HG03045 (cell line): Measurements from ENCODE around the gene FOSL2.
A peak's percentile ranks its signal among the peaks of the same experiment; 100 is the strongest.

ENCODE experiments used
- ATAC-seq: cut with Tn5 transposase; IDR thresholded peaks from one replicate; pipeline ENCODE4 v1.9.1; 2021; ENCODE audit warnings: mild to moderate bottlenecking, moderate library complexity; ENCODE audit not compliant: unreplicated experiment

The FOSL2 gene

DNA sequence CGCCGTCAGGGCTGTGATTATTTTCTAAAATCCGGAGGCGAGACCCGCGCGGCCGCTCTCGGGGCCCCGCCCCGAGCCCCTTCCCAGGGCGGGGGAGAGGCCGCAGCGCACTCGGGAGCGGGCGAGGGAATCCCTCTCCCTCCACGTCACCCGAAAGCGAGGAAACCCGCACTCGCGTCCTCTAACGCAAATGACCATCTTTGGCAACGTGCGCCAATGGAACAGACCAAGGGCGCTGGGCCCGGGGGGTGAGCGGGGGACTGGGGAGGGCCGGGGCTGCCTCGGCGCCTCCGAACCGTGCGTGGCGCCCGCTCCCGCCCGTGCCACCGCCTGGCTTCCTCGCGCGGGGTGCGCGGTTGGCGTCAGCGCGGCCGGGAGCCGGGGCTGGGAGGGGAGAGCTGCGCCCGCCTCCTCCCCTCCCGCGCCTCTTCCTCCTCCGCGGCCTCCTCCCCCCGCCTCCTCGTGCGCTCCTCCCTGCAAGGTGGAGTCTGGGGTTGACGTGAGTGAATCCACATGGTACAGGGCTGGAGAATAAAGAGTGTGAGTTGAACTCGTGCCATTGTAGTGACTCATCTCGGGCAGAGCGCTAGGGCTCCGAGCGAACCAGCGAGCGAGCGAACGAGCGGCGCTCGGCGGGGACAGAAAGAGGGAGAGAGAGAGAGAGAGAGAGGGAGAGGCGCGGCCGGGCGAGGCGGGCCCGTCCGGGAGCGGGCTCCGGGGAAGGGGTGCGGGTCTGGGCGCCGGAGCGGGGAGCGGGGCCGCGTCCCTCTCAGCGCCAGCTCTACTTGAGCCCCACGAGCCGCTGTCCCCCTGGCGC lies at the start of gene FOSL2:
FOSL2 (plus strand) TSS at position 562 of the 817 bp plus-strand sequence. CDS start 863 bp downstream, outside the sequence.
- ATAC-seq: peak; percentile 72

DNA sequence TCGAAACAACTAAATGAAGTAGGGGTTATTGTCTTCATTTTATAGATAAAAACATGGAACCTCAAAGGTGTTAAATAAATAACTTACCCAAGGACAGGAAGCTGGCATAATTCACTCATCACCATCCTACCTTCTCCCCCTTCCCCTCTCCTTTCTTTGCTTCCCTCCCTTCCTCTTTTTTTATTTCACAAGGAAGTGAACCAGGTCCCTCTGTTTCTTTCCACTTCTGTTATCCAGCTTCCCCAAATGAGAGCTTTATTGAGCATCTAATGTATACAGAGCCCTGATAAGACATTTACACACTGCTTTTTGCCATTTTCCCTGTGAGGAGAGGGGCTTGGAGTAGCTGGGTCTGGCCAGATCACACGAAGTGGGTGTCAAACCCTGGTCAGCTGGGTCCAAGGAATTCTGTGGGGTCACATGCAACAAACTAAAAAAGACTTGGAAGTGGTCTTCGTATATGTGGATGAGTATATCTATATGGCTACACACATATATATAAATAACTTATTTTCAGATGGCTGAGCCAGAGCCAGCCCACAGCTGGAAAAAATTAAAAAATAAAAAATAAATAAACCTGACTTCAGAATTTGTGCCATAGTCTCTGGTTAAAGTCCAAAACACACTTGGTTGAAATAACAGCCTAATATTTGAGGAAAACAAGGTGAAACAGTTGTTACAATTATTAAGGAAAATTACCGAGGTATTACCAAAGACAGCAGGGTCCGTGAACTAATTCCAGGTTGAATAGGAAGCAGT lies 49.3 kb upstream of the FOSL2 start:
- ATAC-seq: no peak

DNA sequence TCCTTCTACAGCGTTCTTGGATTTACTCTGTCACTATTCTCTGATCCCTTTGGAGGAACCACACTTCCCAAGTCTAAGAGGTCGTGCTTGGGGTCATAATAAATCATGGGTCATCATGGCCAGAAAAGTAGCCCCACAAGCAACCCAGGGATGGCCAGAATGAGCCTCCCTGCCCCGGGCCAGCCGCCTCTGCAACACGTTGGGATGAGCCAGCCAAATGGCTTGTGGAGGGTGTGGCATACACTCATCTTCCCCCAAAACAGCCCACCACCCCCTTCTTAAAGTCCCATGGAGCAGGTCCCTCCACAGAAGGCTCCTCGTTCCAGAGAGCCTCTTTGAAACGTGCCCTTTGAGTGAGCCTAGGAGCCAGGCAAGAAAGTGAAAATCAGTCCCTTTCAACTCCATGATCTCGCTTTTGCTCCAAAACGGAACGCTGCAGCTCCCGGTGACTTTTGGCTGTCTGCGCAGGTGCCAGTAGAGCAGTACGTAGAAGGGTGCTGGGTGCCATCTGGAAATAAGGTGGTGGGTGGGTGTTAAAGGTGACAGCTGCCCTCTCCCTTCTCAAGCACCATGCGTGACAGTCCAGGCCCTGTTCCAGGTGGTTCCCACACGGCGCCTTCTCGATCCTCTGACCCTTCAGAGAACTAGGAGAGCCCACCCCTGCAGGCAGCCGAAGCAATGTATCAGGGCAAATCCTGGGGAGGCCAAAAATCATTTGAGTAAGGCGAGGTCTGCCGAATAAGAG lies 48.5 kb upstream of the FOSL2 start:
- no peak for ATAC-seq

DNA sequence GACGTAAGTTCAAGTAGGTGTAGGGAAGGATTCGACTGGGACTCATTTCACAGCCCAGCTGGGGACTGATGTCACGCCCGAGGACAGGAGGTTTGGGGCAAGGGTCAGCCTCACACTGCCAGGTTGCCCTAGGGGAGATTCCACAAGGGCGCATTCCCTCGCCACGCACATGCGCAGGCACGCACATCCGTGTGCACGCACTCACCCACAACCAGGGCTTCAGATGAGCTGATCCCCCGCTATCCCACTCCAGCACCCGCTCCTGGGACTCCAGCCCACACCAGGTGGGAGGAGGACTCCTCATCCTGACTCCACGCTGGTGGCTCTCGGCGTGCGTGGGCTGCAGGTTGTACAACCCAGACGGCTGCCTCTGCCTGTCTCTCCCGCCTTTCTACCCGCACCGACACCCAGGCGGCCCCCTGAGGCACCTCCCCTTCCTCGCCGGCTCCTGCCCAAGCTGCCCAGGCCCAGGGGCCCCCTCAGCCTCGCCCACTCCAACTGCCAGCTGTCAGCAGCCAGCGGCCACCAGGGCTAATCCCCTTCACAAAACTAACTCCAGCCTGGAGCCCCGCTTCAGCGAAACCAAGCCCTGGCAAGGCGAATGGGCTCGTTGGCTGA lies 47.8 kb upstream of the FOSL2 start:
- no peak for ATAC-seq

DNA sequence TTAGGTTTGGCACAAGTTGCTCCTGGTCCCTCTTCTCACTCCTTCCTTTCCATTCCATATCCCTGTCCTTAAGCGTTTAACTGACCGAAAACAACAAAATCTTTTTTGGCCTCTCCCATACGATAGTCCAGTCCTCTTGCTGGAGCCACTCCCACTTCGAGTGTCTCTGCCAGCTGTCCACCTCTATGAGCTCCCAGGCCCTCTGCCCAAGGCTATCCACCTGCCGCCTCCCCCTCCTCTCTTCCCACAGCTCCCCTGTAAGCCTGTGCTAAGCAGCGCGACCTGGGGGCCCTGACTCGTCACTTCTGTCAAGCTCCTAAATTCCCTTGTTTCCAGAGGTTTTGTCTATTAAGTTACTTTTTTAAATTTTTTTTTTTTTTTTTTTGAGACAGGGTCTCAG lies 47.0 kb upstream of the FOSL2 start:
- no peak for ATAC-seq

DNA sequence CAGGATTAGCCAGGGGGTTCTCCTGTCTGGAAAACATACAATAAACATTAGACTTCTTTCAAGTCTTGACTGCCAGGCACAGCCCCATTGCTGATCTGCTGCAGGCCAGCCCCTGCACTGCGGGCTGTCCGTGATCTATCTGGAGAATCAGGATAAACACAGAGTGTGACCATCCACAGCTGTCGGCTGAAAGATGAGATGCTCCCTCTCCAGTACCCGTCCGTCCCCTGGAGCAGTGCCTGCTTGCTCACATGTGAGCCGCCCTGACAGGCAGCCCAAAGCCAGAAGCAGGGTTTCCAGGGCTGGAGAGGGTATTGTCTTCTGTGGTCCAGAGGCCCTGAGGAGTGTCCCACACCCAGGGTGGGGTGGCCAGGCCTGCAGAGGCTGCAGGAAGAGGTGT lies 46.1 kb upstream of the FOSL2 start:
- ATAC-seq: no peak

DNA sequence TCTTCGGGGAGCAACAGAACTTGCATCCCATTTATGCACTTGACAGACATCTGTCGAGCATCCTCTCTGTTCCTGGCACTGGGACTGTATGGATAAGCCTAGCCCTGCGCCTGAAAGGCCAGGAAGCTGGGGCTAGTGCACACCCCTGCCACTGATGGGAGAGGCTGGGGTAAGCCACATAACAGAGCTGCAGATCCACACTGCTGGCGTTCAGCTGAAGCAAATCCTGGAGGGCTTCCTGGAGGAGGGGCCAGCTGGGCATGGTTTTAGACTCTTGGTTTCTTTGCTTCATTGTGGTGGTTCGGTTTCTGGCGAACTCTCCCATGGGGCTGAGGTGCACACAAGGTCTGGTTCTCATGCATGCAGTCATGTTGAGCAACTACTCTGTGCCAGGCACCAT lies 45.5 kb upstream of the FOSL2 start:
- ATAC-seq: no peak

DNA sequence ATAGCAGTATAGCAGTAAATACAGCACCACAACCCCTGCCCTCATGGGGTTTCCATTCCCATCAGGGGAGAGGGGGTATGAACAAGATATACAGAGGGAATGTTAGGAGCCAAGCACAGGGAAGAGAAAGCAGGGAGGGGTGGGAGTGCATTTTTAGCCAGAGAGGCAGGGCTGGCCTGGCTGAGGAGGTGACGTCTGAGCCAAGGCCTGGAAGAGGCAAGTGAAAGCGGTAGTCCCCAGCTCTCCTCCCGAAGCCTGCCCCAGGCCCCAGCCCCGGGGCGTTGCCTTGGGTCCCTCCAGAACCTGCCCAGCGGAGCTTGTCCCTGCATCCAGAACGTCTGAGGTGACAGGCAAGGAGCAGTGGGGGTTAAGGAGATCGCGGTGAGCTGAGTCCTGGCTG lies 45.1 kb upstream of the FOSL2 start:
- ATAC-seq: no peak

DNA sequence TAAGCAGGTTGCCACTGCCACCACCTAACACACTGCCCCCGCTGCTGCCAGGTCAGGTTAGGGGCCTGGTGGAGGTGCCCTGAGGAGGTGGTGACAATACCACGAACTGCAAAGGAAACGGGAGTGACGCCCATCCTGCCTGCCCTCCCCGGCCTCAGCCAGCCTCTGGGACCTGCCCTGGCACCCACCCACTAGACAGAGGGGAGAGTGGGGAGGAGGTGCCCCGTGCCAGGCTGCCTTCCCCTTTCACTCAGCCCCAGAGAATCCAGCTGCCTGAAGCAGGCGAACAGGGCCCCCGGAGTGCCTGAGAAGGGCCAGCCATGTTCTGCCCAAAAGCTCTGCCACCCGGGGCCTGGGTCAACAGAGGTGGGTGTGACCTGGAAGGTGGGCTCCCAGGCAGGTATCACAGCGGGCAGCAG lies 44.5 kb upstream of the FOSL2 start:
- no peak for ATAC-seq

DNA sequence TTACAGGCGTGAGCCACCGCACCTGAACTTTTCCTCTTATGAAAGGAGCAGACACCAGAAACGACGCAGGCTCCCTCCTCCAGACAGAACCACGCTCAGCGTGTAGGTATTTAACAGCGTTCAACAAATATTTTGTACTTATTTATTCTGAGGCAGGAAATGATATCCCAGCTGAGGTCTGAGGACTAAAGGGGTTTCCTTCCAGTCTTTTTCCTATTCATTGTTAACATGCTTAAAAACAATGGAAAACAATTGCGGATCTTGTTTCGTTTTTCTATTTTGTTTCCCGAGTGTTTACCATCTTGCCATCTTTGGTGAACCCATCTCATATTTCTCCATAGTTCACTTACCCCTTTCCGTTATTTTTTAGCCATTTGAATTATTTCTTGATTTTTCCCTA lies 43.7 kb upstream of the FOSL2 start:
- no peak for ATAC-seq

DNA sequence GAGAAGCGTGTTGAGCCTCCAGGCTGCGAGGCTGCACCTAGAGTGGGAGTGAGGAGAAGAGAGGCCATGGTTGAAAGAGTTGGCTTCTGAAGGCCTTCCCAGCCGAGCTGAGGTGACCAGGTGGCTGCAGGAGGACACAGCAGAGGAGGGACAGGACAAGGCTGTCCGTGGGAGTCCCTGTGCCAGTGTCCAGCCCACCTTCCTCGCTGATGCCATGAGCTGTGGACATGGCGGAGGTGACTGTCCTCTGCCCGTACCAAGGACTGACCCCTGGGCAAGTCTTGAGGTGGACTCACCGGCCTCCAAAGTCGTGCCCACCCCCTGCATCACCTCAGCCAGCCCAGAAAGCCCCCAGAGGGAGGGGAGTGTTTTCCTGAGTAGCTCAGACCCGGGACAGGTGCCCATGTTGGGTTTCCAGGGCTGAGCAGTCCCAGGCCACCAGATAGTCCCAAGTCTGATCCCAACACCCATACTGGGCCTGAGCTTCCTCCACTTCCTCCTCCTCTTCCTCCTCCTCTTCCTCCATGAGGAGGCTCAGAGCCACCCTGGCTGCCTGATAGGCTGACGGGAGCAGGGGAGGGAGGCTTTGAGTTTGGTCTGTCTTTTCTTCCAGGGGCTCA lies 43.0 kb upstream of the FOSL2 start:
- no peak for ATAC-seq

DNA sequence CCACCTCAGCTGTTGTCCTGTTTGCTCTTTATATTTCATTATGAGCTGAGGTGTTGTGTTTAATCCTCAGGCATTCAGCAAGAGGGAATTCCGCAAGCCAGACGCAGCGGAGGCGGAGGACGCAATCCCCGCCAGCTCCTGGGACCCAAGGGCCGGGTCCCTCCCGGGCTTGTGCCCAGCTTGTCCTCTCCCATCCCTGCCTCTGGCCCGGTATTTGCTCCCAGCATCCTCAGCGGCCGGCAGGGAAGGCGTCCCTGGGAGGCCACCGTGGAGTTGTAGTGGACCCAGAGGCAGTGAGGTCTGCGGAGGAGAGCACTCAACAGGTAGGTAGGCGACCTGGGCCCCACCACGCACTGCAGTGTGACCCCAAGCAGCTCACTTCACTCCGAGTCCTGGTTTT lies 42.5 kb upstream of the FOSL2 start:
- no peak for ATAC-seq

DNA sequence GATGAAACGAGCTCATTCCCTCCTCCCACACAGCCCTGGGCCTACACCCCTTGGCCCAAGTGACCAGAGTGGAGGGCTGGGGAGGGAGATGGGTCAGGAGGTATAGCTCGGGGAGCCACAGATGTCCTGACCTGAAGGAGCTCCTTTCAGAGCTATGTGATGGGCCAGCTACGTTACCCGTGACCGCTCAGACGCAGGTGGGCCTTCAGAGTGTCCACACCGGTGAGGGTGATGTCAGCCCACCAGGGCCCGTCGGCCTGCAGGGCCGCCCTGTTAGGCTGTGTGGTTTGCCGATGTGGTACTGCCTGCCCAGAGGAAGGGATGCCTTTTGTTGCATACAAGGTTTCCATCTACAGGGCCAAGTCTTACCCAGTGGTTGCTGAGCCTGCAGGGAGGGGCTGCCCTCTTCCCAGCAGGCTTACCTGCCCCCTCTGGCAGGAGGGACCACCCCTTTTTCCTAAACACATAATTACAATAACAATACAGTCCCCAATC lies 41.8 kb upstream of the FOSL2 start:
- ATAC-seq: no peak

DNA sequence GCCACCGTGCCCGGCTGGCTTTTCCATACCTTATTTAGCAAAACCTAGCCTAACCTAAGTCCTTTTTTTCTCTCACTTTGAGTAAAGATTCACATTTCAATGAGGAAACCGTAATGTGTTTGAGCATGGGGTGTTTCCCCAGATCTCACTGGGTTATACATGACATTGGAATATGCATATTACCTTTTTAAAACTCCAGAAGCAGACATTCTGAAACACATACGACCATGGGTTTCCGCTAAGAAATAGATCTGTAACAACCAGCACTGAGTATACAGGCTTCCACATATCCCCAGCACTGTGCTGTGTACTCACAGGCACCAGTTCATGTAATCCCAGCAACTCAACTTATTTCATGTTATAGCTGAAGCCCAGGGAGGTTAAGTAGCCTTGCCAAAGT lies 41.0 kb upstream of the FOSL2 start:
- ATAC-seq: no peak

DNA sequence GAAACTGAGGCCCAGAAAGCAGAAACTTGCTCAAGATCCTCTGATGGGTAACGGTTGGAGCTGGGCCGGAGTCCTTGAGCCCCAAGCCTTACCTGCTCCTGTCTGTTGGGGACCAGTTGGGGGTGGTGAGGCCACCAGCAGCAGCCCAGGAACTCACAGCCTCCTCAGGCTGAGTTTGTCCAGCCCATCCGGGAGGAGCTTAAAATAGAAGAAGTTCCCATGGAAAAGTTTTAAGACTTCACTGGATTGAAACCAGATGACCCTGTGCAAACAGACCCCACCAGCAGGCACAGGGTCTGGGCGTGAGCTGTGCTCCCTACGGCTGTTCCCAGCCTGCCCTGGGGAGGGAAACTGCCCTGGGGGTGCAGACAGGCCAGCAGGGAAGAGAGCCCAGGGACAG lies 40.6 kb upstream of the FOSL2 start:
- no peak for ATAC-seq

DNA sequence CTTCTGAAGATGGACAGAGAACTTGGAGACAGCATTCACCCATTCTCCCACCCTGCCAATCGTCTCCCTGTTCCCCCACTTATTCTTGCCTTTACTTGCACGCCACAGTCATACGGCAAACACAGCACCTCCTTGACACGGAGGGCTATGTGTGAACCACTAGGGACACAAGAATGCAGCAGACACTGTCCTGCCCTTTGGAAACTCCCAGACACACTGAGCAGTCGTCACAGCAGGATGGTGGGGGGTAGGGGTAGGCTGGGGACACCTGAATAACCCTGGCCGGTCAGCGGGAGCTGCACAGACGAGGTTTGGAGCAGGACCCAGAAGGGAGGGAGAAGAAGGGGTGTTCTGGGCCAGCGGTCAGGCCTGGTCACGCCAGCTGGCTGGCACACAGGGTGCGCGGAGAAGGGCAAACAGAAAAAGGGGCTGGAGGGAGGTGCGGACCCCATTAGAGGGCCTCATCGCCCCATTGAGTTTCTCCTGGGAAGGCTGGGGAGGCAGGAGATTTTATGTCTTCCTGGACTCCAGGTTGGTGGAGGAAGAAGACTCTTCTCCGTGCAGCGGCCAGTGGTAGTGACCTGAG lies 40.0 kb upstream of the FOSL2 start:
- no peak for ATAC-seq

DNA sequence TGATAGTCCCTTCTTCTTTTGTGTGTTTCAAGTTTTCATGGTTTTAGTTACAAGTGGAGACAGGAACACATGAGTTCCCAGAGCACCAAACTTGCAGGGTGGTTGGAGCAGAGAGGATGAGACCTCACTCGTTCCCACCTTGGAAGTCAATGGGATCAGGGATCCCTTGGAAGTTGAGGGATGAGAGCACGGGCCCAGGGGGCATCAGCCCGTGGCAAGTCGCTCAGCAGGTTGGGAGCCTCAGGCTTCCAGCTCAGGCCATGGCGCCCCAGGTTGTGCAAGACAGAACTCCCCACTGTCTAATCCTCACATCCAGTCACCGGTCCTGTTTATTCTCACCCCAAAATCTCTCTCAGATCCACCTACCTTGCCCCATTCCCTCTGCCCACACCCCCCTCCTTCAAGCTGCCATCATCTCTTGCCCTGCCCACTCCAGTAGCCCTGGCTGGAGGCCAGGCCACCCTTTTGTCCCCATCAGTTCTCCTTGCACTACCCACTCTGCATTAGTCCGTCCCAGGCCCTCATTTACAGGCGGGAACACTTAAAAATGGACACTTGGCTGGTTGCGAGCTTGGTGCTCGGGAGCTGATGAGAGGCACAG lies 37.6 kb upstream of the FOSL2 start:
- no peak for ATAC-seq

DNA sequence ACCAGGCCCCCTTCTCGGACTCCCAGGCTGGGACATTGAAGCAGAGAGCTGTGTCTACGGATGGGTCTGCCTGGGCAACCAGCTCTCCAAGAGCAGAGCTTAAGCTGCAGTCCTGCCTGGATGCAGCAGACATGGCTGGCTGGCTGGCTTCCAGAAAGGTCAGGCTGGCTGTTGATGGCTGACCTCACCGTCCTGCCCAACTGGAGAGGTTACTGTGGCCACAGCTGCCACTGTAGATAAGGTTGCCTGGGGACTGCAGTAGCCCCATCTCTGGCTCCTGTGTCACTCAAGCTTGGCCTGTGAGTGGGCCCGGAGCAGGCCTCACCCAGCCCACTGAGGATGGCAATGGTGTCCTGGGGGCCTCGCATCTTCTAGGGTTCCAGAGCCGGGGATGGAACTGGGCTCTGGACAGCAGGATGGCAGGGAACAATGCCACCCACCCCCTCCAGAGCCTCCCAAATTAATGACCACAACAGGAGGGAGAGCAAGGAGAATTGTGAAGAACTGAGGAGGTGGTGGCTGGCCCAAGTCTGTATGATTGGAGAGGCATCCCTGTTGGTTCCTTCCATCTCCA lies 37.0 kb upstream of the FOSL2 start:
- ATAC-seq: no peak

DNA sequence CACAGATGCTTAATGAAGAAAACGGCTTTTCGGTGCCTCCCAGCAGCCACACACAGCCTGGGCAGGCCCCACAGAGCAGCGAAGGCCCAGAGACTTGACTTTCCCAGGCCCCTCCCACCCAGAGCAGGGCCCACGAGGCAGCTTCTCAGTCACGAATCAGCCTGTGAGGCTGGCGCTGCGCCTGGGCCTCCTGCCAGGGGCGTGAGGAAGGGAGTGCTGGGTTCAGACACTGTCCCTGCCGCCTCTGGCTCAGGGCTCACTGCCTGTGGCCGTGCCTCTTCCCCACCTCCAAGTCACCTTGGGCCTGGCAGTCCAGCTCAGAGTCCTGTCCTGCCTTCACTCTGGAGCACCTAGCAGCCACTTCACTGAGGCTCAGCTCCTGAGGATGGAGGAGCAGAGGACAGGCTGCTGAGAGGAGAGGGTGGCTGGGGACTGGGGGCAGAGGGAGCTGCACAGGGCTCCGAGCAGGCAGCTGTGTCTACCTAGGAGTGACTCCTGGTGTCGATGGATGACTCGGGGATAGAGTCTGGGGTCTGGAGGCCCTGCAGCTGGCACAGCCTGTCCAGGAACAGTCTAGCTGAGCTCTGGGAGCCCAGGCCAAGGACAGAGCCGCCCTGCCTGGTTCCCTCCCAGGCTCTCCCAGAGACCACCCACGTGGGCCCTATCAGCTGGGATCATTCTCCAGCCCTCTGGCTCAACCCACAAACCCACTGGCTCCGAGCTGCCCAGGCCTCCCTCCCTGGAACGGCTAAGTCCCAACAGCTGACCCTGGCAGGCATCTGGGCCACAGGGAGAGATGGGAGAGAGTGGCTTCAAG lies 36.4 kb upstream of the FOSL2 start:
- ATAC-seq: no peak
